SKM-1 treated with dmso at 0.1 percent for 144 hours (cell line): ENCODE results near the gene PRKAR1B.

Source experiments
- DNase-seq: peaks from one replicate; lab custom pipeline; 2025; ENCODE audit not compliant: unreplicated experiment; lab: John Stamatoyannopoulos, UW

The PRKAR1B gene

DNA sequence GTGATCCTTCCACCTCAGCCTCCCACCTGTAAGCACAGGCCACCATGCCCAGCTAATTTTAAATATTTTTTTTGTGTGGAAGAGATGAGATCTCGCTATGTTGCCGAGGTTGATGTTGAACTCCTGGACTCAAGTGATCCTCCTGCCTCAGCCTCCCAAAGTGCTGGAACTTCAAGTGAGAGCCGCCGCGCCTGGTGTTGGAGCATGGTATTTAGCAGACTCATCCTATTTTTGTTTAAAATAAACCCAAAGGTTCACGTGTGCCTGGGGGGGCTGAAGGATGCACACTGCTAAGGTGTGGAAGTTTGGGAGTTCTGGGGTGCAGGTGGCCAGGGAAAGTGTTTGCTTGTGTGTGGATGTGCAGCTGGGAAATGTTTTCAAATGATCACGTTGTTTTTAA is 225.6 kb downstream of the PRKAR1B start:
- DNase-seq, result no peak

DNA sequence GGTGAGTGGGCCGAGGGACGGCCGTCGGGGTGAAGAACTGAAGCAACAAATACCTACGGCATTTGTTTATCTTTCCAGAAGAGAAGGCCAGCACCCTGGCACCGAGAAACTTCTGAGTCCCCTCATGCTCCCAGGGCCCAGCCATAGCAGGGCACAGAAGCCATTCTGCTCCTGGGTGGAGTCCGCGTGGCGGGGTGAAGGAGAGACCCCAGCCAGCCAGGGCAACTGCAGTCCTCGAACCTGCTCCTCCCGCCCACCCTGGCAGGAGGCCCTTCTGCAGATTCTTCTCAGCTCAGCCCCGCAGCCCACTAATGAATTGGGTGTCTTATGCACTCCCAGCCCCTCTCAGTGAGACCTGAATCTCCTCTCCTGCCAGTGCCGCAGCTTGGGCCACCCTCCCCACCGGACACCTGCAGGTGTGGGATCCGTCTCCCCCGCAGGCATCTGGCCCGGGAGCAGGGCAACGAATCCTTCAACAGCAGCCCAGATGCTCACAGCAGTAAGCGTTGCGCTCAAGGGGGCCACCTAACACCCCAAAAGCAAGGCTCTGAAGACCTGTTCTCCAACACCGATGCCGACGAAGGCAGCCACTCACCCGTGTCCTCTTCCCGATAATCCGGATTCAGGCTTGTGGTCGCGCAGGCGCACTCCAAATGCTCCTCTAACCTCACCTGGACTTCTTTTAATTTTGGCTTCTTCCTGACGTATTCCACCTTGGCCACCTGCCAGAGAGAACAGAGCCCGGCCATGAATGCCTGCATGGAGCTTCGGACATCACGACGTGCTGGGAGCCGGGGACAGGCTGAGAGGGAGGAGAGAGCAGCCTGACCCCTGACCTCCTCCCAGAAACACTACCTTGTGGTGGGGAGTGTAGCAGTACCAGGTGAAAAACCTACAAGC is 226.3 kb downstream of the PRKAR1B start:
- DNase-seq, result no peak

DNA sequence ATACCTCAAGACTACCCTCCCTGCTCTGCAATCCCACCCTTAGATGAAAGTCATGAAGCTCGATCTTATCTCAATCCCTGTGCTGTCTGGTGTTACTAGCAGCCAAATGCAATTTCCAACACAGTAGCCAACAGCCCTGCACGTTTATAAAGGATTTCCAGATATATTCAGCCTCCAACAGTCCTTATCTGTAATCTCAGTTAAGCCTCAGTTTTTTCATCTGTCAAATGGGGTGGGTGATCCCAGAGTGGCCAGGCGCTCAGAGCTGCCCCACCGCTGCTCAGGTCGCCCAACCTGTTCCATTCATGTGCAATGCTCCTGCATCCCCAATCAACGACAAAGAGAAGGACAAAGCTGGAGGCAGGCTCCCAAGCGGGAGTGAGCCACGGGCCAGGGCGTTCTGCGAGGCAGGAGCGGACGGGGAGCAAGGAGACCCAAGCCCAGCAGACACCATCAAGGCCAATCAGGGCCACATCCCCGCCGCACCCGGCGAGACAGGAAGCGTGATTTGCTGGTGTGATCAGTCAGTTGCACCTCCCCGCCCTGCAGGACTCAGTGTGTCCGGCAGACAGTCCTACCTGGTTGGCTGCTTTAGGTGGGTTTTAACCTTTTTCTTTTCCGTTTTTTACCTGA is 227.1 kb downstream of the PRKAR1B start:
- no peak for DNase-seq
